CD4-positive, alpha-beta T cell treated with Interleukin-4 for 1 hour (primary cell): ENCODE data around the gene LAMC3.
"Not testable (repeated sequence)": the region's sequence is repeated elsewhere in the genome, so short reads cannot be mapped to it uniquely, and the experiment has no call there.

Experiments used
- DNase-seq, 2 donors: peaks; one replicate each; pipeline ENCODE4 v3.0.0-alpha.2; 2020 to 2022

Gene LAMC3

DNA sequence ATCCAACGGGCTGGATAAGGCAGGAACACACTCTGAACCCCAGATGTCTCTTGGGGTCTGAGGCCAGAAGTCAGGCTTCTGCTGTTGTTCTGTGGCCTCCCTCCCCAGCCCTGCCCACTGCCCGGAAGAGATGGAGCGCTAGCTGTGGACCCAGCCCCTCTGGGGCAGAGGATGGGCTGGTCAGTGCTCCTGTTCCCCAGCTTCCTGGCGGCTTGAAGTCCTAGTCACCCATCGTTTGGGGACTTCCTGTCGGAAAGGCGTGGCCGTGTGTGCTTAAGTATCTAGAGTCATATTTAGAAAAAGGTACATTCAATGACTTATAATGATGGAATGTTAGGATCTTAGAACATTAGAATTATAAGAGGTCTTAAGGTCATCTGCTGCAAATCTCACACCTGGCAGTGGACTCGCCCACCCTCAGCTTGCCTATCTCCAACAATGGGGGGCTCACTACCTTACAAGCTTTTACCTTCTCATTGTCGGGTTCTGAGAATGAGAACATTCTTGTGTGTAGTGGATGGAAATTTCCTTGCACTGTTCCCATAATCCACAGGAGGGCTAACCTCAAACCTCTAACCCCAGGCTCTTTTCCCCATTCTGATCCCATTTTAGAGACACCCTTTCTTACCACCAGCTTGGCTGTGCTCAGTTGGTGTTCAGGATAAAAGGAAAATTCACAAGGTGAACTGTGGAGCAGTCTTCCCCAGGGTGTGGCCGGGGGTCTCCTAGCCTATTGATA is 74.0 kb downstream of the LAMC3 start:
- no peak for DNase-seq

DNA sequence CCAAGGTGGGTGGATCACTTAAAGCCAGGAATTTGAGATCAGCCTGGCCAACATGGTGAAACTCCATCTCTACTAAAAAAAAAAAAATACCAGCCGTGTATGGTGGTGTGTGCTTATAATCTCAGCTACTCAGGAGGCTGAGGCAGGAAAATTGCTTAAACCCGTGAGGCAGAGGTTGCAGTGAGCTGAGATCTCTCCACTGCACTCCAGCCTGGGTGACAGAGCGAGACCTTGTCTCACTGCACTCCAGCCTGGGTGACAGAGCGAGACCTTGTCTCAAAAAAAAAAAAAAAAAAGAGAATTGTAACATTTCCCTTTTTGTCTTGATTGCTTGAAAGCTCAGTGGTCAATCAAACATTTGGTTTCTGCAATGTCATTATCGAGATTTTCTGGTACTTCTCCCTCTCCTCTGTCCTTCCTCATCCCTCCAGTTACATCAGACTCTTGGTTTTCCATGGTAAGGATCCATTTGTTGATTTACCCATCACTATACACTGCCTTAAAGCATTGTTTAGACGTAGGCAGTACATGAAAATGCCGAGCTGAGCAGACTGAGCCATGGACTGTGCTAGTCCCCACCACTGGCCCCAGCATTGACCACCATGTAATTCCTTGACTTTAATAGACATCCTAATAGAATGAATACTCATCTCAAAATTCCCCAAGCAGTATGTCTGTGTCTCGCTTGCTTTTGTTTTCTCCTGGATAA is 75.8 kb downstream of the LAMC3 start:
- DNase-seq = no peak

DNA sequence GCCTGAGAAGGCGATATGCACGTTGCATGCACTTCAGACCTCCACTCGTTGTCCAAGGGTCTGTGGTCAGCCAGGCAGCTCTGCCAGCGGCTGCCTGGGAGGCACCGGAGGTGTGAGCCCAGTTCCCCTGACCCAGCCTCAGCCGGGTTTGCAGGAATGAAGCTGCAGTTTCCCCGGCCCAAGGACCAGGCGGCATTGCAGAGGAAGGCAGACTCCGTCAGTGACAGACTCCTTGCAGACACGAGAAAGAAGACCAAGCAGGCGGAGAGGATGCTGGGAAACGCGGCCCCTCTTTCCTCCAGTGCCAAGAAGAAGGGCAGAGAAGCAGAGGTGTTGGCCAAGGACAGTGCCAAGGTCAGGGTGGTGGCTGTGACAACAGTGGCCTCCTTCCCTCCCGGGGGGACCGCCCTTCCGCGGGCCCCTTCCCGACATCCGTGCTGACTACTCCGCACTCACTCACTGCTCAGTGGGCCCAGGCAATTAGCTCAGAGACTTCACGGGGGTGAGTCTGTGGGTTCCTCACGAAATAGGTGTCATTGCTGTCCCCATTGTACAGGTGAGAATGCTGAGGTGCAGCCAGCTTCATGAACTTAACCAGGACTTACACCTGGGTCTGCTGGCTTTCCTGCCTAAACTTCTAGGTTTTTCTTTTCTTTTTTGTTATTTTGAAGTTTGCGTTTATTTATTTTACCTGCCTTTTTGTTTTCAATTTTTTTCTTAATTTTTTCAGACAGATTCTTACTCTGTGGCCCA is 76.6 kb downstream of the LAMC3 start:
- no peak for DNase-seq

DNA sequence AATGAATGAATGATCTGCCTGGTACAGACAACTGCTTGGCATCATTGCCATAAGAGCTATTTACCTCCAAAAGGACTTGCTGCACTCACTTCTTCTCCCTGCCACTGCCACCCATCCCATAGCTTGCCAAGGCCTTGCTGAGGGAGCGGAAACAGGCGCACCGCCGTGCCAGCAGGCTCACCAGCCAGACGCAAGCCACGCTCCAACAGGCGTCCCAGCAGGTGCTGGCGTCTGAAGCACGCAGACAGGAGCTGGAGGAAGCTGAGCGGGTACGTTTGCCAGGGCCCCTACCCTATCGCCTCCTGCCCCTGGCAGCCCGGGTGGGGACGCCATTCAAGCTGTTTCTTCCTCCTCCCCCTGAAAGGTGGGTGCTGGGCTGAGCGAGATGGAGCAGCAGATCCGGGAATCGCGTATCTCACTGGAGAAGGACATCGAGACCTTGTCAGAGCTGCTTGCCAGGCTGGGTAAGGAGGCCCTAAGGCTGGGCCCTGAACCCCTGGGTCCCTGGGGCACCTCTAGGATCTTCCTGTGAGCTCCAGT is 78.5 kb downstream of the LAMC3 start:
- no peak for DNase-seq

DNA sequence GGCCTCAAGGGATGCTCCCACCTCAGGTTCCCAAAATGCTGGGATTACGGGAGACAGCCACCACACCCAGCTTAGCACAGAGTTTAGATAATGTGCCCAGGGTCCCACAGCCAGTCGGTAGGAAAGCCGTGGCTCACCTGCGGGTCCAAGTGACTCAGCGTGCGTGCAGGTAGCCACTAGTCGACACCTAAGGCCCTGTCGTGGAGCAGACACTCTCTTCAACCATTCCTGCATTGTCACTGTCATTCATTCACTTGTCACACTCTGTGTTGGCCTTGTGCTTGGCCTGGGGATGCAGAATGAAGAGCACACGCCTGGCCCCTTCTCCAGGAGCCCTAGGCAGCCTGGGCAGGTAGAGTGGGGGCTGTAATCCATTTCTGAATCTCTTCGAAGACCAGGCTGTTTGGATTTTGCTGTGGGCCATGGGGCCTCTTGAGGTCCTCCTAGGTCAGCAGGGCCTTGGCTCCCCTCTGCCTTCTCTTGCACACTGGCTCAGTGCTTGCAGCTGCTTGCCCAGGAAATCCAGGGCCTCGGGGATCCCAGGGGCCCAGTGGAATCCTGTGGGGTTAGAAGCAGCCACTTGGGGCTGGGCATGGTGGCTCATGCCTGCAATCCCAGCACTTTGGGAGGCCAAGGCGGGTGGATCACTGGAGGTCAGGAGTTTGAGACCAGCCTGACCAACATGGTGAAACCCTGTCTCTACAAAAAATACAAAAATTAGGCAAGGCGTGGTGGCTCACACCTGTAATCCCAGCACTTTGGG is 81.2 kb downstream of the LAMC3 start:
- no peak for DNase-seq

DNA sequence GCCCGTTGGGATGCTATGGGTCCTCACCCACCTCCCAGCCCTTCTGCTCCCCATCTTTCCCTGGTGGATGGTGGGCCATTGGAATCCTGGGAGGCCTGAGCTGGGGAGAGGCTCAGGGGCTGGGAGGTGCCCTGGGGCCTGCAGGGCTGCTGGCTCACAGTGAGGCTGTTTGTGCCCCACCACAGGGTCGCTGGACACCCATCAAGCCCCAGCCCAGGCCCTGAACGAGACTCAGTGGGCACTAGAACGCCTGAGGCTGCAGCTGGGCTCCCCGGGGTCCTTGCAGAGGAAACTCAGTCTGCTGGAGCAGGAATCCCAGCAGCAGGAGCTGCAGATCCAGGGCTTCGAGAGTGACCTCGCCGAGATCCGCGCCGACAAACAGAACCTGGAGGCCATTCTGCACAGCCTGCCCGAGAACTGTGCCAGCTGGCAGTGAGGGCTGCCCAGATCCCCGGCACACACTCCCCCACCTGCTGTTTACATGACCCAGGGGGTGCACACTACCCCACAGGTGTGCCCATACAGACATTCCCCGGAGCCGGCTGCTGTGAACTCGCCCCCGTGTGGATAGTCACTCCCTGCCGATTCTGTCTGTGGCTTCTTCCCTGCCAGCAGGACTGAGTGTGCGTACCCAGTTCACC is 82.5 kb downstream of the LAMC3 start:
- DNase-seq = no peak

DNA sequence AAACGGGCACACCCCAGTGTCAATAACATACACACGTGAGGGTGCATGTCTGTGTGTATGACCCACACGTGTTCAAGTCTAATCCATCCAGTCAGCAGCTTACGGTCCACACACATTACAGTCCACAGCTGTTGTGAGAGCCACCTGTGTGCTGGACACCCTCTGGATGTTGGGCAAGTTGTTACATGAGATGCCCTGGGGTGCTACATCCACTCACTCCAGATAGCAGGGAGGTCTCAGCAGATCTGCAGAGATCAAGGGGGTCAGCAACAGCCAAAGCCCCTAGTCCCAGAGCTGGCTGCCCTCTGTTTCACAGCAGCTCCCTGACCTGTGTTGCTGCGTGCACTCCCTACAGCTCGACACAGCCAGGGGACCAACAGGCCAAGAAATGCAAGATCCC is 83.1 kb downstream of the LAMC3 start:
- DNase-seq = no peak

DNA sequence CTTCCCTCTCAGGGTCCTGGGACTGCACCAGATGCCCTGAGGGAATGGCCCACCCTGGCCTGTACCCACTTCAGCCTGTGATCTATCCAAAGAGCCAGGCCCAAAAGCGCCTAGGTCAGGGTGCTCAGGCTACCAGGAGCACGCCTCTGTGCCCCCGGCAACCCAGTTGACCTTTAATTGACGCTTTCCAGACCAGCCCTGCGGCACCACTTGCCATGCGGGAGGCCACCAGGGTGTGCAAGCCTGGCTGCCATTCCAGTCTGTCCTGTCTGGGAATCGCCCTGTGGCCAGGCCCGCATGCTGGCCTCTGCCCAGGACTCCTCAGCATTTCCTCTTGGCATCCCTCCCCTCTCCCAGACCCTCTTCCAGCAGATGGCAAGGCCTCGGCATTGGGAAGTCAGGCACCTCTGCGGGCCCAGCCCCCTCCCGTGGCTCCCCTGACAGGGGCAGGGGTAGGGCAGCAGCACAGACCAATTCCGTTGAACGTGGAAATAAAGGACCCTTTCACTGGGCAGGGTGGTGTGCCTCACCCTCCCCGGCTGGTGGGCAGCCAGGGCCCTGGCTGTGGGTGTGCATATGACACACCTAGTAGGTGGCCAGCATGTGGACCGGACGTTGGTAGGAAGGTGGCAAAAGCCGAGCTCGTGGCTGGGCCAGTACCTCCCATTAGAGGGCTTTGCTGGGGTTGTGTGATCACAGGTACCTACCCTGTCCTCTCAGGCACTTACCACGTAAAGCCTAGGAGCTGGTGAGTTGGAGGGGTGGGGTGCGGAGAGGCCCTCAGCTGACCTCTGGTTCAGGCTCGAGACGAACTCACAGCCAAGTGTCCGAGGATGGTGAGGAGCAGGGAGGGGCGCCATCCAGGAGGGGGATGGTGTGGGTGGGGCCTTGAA is 83.8 kb downstream of the LAMC3 start:
- no peak for DNase-seq

DNA sequence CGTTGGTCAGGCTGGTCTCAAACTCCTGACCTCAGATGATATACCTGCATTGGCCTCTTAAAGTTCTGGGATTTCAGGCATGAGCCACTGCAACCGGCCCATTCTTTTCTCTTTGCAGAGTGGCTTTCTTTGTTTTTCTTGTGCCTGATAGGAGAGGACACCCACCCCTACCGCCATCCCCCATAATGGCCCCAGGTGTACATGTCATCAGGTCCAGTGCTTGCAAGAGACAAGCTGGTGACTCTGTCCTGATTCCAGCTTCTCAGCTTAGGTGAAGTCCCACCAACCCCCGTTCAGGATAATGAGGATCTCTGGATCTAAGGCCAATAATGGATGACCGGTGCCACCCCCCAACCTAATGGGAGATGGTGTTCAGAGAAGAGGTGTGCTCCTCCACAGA is 85.0 kb downstream of the LAMC3 start:
- no peak for DNase-seq

DNA sequence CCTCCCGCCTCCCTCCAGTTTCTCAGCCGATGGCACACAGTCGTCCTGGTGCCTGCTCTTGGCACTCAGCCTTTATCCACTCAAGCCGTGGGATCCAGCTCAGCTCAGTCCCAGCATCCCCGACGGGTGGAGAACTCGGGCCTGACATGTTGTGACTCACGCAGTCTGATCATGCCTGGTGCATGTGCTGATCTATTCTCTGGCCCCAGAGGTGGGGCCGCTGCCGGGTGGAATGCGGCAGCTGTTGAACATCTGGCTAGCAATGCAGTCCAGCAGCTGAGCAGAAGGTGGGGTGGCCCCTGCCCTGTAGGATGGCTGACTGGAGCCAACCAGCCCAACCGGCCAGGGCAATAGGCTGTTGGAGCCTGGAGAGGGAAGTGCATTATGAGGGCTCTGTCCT is 85.6 kb downstream of the LAMC3 start:
- no peak for DNase-seq

DNA sequence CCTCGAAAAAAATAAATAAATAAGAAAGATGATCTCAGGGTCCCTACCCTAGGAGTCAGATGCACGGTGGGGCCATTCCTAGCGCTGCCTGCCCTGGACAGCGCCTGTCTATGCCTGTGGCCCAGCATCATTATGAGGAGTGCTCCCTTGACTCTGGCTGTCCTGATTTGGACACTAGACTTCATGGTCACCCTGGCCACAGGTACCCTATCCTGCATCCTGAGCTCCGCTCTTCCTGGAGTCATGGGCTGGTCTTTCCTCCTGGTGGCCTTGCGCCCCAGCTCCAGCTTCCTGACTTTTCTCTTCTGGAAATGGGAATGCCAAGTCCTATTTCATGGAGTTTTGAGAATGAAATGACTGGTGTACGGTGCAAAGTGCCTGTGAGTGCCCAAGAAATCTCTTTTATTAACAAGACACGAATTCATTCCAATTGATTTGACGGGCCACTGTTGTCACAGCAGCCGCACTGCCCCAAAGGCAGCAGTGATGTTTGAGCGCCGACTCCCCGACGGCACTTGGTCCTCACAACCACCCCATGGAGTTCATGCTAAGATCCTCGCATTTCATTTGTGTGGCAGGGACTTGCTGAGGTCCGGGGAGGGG is 86.8 kb downstream of the LAMC3 start:
- no peak for DNase-seq

DNA sequence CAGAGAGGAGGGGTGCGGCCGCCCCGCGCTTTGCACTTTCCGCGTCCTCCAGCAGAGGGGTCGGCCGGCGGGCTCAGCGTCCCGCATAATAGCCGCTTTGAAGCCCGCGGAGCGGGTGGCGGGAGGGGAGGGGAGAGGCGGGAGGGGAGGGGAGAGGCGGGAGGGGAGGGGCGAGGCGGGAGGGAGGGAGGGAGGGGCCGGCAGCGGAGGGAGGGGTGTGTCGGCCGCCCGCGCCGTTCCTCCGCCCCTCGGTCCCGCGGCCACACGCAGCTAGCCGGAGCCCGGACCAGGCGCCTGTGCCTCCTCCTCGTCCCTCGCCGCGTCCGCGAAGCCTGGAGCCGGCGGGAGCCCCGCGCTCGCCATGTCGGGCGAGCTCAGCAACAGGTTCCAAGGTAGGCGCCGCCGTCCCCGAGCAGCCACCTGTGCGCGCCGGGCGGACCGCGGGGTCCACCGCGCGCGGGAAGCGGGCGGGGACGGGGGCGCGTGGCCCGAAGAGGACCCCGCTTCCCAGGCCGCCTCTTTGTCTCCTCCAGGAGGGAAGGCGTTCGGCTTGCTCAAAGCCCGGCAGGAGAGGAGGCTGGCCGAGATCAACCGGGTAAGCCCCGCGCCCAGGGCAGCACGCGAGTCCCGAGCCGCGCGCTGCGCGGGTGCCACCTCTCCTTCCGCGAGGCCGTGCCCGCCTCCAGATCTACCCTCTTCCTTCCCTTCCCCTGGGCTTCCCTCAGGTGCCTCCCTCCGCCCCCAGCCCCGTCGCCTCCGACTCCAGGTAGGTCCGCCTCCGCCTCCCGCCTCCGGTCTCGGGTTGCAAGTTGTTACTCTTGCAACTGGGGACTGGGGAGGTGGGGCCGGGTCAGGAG is 87.5 kb downstream of the LAMC3 start, which contains the start of gene AIF1L:
AIF1L (plus strand) TSS at position 263 of the 857 bp plus-strand sequence; CDS start at position 362, 99 bp downstream.
- DNase-seq = no peak

DNA sequence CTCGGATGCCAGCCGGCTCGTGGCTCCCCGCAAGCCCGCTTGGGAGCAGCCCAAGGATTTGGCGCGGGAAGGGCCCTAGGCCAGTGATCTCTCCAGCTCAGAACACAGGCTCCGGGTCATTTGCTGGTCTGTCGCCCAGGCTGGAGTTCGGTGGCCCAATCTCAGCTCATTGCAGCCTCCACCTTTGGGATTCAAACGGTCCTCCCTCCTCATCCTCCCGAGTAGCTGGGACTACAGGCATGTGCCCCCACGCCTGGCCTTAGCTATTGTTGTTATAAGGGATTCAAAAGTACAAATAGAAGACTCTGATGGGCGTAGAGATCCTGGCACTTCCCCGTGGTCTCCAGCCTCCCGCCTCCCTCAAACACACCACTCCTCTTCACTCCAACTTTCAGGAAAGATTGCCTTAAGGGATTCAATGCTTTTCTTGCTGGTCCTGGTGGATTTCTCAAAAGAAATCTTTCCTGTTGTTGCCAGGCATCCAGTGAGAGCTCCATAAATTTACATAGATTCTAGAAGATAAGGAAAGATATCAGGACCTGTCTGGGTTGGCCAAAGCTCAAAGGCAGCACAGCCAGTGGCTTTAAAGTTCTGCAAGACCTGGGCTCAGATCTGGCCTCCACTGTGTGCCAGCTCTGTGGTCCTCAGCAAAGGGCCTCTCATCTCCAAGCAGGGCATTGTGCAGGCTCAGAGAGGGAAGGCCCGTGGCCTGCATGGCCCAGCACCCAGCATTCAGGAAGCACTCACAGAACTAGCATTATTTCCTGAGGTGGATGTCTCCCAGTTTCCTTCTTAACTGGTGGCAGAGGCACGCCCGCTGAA is 88.4 kb downstream of the LAMC3 start:
- no peak for DNase-seq

DNA sequence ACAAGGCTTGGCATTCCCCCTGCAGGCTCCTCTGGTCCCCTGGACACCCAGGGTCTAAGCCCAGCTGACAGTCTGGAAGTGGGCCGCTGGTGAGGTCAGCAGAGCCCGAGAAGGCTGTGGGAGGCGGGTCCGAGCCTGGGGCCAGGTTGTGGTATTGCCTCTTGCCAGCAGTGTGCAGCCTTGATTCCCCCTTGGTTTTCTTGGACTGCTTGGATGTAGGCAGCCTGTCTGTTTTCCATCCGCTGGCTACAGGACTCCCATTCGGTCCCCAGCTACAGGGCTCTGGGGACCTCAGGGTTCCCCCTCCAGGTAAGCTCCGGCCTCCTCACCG is 88.9 kb downstream of the LAMC3 start:
- DNase-seq = no peak

DNA sequence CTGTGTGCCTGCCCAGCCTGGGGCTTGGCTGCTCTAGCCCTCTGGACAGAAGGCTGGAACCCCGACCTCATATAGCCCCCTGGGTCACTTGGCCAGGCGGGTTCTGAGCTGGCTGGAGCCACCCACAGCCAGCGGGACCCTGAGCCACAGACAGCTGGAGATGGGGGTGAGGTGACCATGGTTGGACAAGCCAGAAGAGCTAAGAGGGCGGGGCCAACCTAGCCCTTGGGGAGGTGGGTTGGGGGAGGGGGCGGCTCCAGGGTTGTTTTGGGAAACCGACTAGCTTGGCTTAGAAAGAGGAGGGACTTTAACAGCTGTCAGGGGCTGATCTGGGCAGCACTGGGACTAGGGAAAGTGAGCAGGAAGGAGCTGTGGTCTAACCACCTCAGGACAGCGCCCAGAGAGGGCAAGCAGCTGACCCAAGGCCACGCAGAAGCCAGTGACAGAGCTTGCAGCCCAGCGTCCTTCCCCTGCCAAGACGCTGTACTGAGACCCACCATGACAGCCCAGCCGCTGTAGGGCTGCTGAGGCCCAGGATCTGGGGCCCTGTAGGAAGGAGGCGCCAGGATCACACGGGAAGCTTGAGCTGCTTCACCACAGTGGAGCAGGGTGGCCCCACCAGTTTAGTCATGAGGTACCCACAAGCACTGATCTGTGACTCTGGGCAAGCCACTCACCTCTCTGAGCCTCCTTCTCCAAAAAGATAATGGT is 89.6 kb downstream of the LAMC3 start:
- no peak for DNase-seq

DNA sequence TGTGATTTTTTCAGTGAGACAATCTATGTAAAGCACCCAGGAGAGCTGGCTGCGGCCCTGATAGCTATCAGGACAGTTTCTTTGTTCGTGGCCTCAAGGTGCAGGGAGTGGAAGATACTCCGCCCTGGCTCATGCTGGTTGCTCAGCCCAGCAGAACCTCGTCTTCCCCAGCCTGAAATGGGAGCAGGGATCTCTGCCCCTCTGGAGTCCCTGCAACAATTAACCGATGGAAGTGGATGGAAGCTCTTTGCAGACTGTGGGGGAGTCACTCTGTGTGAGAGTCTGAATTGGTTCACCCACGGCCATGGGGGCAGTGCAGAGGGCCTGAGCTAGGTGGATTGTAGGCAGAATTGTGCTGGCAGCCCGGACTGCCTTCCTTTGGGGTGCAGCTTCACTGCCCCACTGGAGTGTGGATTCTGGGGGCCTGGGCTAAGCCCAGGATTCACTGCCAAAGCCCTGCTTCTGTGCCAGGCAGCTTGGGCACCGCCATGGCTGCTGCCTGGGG is 90.2 kb downstream of the LAMC3 start:
- DNase-seq = no peak

DNA sequence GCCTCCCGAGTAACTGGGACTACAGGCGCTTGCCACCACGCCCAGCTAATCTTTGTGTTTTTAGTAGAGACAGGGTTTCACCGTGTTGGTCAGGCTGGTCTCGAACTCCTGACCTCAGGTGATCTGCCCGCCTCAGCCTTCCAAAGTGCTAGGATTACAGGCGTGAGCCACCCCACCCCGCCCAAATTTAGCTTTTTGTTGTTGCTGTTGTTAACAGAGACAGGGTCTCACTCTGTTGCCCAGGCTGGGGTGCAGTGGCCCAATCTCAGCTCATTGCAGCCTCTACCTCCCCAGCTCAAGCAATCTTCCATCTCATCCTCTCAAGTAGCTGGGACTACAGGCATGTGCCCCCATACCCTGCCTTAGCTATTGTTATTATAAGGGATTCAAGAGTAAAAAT is 90.9 kb downstream of the LAMC3 start:
- DNase-seq = not testable (repeated sequence)

DNA sequence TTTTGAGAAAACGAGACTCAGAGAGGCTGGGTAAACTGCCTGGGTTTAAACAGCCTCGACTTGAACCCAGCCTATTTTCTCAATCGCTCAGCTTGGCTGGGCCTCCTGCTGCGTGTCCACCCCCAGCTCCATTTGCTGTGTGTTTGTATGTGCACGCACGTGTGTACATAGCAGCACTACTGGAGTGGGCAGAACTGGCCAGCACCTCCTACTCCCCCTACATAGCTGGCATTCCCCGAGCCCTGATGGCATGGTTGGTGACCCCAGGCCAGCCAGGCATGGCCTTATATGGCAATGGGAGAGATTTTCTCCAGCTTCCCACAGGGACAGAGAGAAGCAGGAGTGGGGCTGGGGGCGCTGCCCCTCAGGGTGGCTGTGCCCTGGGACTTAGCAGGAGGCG is 91.5 kb downstream of the LAMC3 start:
- no peak for DNase-seq
